Bronchial epithelial cell (primary cell): ENCODE results near the gene NAP1L1. TPM values are rescaled to one million over a fixed set of nuclear protein-coding genes. Genes with fewer than 3 reads are reported as not detected.

Experiments
- DNase-seq: peaks from one replicate; pipeline ENCODE4 v3.0.0-alpha.2; 2010; ENCODE audit warnings: low read depth
- FAIRE-seq: peaks from 2 replicates; lab custom pipeline; 2011; peaks lifted over from hg19 to GRCh38; lab: Jason Lieb, UNC
- H3K27me3 ChIP-seq: 2 replicates; pipeline ENCODE4 v1.5.1; 2011; ENCODE audit warnings: low read length; ENCODE audit not compliant: control insufficient read depth, insufficient read depth
- H3K36me3 ChIP-seq: 2 replicates; pipeline ENCODE4 v1.5.1; 2011; ENCODE audit warnings: low read length; ENCODE audit not compliant: control insufficient read depth, insufficient read depth
- H3K4me3 ChIP-seq: 2 replicates; pipeline ENCODE4 v1.5.1; 2011; ENCODE audit warnings: mild to moderate bottlenecking, low read depth, low read length, control low read depth
- total RNA-seq: library from RNA; depleted of rRNA; stranded (reverse); fragments of >200 nt; gene quantifications from 2 replicates; pipeline ENCODE4 v1.2.1, GENCODE V29; 2014
- TF ChIP-seq, protein P1 (sequence below): IDR thresholded peaks from 2 replicates; pipeline ENCODE4 v1.5.1; 2011; ENCODE audit warnings: mild to moderate bottlenecking, moderate library complexity, low read length, control low read depth, inconsistent platforms; ENCODE audit not compliant: insufficient read depth, severe bottlenecking

The NAP1L1 gene
- total RNA-seq, 1 donor from 2014 or later: 166 TPM

DNA sequence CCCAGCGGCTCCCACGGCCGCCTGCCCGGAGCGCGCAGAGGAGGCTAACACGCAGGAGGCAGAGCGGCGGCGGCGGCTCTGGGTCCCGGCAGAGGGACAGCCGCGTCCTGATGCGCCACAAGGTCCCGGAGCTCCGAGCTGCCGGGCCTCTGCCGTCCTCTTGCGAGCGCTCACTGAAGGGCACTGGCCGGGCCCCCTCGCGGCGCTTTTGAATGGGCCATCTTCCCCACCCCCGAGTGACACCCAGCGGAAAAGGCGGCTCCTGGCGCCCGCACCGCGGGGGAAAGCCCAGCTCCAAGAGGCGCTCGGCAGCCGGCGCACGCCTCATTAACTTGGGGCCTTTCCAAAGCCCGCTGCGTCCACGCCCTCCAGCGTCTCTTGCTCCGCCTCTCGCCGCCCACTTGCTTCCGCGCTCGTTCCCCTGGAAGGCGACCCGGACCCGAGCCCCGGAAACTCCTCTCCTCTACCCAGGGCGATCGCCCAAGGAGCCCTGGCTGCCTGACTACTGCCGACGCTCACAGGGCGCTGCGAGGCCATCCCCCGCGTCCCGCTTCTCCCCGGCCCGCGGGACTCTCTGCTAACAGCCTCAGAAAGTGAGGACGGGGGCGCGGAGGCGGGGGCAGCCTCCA is 53.0 kb downstream of the NAP1L1 start, which contains the start of gene PHLDA1:
Gene PHLDA1, minus strand, starts transcription at position 363 of the 629 bp plus-strand sequence.
- DNase-seq: peak; percentile 89
- no peak for FAIRE-seq
- Histone ChIP-seq H3K4me3 (peak within 1 kb of the TSS; percentile 98), H3K27me3 (no peaks in the 10 kb centered on the region), H3K36me3 (peaks cover 4% of the 10 kb centered on the region)
- TF ChIP-seq, protein P1, sequence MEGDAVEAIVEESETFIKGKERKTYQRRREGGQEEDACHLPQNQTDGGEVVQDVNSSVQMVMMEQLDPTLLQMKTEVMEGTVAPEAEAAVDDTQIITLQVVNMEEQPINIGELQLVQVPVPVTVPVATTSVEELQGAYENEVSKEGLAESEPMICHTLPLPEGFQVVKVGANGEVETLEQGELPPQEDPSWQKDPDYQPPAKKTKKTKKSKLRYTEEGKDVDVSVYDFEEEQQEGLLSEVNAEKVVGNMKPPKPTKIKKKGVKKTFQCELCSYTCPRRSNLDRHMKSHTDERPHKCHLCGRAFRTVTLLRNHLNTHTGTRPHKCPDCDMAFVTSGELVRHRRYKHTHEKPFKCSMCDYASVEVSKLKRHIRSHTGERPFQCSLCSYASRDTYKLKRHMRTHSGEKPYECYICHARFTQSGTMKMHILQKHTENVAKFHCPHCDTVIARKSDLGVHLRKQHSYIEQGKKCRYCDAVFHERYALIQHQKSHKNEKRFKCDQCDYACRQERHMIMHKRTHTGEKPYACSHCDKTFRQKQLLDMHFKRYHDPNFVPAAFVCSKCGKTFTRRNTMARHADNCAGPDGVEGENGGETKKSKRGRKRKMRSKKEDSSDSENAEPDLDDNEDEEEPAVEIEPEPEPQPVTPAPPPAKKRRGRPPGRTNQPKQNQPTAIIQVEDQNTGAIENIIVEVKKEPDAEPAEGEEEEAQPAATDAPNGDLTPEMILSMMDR: peak; percentile 81

DNA sequence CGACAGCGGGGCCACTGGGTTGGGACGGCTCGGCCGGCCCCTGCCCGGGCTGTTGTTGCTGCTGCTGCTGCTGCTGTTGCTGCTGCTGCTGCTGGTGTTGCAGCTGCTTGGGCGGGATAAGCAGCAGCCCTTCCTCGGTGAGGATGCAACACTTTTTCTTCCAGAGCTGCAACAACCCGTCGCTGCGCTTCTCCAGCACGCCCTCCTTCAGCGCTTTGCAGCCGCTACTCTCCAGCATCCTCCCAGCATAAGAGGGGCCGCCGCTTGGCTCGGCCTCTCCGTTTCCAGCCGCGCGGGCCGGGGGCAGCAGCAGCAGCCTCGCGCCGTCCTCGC is 53.4 kb downstream of the NAP1L1 start:
- DNase-seq: no peak

DNA sequence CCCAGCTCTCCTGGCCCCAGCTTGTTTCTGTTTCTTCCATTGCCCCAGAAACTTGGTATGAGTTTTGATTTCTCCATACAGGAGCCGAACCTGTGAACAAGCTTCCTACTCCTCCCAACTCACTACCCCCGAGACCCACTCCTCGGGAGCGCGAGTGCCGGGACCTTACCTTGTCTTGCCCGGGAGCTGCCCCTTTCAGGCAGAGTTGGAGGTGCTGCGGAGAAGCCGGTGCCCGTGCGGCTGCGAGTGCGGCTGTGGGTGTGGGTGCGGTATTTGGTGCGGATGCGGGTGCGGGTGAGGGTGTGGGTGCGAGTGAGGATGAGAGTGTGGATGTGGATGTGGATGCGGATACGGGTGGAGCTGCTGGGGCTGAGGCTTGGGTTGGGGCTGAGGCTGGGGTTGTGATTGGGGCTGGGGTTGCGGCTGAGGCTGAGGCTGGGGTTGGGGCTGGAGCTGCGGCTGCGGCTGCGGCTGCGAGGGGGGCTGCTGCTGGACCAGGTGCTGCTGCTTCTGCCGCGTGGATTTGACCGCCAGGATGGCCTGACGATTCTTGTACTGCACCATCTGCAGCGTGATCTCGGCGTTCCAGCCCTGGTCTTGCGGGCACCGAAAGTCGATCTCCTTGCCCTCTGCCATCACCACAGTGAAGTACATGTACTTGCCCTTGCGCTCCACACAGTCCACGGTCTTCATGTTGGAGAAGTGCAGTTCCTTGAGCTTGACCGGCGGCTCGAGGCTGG is 54.0 kb downstream of the NAP1L1 start:
- DNase-seq (no peak), FAIRE-seq (no peak)
- no peaks in the 10 kb centered on the region for H3K27me3 ChIP-seq
- peak overlapping the region; percentile 98 for H3K4me3 ChIP-seq
- peaks cover 4% of the 10 kb centered on the region for H3K36me3 ChIP-seq
- TF ChIP-seq, protein P1: no peak

More for the DNA sequence above, 53.4 kb downstream of the NAP1L1 start:
- peaks cover 4% of the 10 kb centered on the region for H3K36me3 ChIP-seq
- TF ChIP-seq, protein P1: no peak
- H3K27me3 ChIP-seq: no peaks in the 10 kb centered on the region
- peak overlapping the region; percentile 98 for H3K4me3 ChIP-seq
- FAIRE-seq: no peak

DNA sequence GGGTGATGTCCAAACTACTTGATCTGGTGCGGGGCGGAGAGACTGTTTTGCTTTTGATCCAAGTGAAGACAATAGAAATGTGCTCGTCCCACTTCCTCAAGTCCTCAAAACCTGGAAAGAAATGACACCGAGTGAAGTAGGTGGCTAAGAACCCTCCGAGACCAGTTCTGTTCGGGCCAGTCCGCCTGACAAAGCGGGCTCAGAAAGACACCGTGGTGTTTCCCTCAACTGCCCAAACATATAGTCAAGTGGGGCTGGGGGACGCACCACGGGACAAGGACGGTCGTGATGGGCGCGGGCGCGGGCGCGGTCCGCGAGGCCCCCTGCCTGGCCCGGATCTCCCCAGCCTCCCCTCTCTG is 54.5 kb downstream of the NAP1L1 start:
- DNase-seq: no peak
- TF ChIP-seq, protein P1: no peak
- peak overlapping the region; percentile 98 for H3K4me3 ChIP-seq
- peaks cover 4% of the 10 kb centered on the region for H3K36me3 ChIP-seq
- no peaks in the 10 kb centered on the region for H3K27me3 ChIP-seq
- no peak for FAIRE-seq

DNA sequence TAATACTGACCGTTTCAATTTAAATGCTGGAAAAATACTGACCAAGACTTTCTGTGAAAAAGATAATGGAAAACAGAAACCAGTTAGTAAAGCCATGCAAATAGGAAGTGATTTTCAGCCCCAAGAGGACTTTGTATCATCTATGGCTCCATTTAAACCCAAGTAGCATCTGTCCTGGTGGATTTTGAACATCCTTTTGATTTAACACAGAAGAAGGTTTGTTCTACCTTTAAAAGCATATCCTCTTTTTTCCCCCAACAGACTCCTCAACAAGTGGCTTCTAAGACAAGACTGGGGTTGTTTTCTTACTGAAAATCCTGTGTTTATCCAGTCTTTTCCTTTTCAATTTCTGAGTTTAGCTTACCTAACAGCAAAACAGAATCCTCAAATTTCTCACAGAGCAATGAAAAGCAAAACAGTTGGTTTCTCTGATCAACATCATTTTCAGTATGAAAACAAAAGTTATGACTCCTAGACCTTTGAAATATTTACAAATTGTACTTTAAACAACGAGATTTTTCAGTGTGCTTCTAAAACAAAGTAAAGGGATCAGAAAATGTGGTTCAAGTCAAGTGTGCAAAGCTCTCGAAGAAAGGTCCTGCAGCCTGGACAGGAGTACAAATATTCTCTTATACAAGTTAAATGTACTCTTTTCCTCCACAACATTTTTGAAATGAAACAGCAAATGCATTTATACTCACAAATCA is 55.8 kb downstream of the NAP1L1 start:
- FAIRE-seq (no peak), DNase-seq (no peak)
- TF ChIP-seq, protein P1: no peak
- H3K4me3 ChIP-seq: peak overlapping the region; percentile 98
- no peaks in the 10 kb centered on the region for H3K27me3 ChIP-seq
- H3K36me3 ChIP-seq: peaks cover 4% of the 10 kb centered on the region
